Thyroid gland (tissue), 4 donors: ENCODE measurements around the gene OVCA2.

Experiments used
- CTCF ChIP-seq, 6 experiments: fragments of 200-600 bp in 3 of 6; fragments of 450-650 bp in 3 of 6; sonication (generic) in 3 of 6; IDR thresholded peaks; one replicate each; pipeline ENCODE4 v1.5.1; 2016 to 2019; ENCODE audit warnings: antibody characterized with exemption in 6 of 6, mild to moderate bottlenecking in 2 of 6, inconsistent platforms in 1 of 6, moderate library complexity in 1 of 6
- POLR2A ChIP-seq, 2 donors: fragments of 450-650 bp; IDR thresholded peaks; one replicate each; pipeline ENCODE4 v1.6.1; 2017; ENCODE audit warnings: antibody characterized with exemption in 2 of 2, mild to moderate bottlenecking in 2 of 2, moderate library complexity in 1 of 2

DNA sequence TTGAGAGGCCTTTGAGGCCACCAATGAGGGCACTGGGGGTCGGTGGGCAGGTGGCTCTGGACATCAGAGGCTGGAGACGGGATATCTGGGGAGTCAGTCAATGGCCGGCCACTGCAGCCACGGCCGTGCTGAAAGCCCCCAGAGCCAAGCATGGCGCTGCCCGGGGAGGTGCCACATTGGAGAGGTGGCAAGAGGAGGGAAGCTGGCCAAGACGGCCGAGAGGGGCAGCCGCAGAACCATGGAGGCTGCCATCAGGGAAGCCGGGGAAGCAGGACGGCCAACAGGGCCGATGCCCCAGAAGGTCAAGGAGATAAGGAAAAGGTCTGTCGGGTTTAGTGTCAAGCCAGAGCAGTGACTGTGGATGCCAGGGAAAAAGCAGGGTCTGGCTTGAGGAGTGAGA lies 26.5 kb upstream of the OVCA2 start:
- TF ChIP-seq POLR2A (IDR thresholded peaks at IDR 0.05) (no peak), CTCF (IDR thresholded peaks at IDR 0.05) (no peak)
